NK-92 treated with Interleukin-12 subunit alpha and Interleukin-12 subunit beta, amount 100 ng/mL, for 24 hours (cell line): ENCODE data around the gene SYNC.
"Not testable (repeated sequence)": the region's sequence is repeated elsewhere in the genome, so short reads cannot be mapped to it uniquely, and the experiment has no call there.

Experiments used
- DNase-seq: peaks from one replicate; lab custom pipeline; 2025; lab: John Stamatoyannopoulos, UW

The SYNC gene

GRCh38 chr1:32724678-32725614 is 22.4 kb upstream of the SYNC start:
- no peak for DNase-seq

- no peak for DNase-seq
Observed at GRCh38 chr1:32719681-32720275, 17.2 kb upstream of the SYNC start.

DNA sequence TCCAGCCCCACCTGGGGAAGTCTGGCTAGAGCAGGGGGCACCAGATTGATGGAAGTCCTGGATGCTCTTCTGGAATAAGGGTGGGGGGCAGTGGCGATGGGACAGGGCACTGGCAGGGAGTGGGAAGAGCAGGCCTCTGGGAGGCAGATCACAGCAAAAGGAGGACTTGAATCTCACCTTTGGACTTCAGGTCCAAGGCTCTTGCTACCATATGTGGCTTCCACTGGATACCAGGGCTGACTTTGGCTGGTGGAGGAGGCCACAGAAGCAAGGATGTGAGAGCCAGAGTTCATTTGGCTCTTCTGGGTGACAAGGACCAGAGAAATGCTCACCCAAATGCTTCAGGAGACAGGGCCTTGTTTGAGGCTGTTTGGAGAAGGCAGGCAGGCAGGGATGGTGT is 16.0 kb upstream of the SYNC start:
- no peak for DNase-seq

DNA sequence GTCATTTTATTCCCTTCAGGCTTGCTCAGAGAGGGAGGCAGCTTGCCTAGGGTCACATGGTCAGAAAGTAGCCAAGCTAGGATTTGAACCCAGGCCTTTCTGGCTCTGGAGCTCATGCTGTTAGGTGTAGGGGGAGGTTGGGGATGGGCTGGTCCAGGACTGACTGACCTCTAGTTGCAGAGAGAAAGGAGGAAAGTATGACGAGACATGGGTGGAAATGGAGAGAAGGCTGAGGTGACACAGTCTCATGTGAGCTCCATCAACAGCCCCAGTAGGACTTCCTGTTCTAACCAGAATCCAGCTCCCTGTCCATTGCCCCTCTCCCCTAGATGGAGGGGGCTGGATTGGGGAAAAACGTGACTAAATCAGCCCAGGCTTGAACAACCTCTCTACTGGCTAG is 15.5 kb upstream of the SYNC start:
- DNase-seq, result no peak

- no peak for DNase-seq
Observed at GRCh38 chr1:32717503-32717902, 14.9 kb upstream of the SYNC start.

GRCh38 chr1:32716312-32717148 is 14.0 kb upstream of the SYNC start:
- peak; percentile 13 for DNase-seq

DNA sequence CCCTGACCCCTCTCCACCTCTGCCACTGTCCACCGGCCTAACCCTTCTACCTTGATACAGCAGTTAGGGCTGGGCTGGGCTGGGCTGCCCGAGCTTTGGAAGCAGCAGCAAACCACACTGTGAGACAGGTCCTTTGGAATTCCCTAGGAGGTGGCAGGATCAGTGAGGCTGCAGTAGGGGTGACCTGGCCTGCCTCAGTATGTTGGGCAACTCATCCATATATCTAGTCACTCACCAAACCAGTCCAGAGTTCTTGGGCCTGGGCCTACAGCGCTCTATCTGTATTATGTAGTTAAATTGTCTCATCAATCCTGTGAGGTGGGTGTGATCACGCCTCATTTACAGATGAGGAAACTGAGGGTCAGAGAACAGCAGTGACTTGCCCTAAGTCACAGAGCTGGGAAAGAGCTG is 13.3 kb upstream of the SYNC start:
- DNase-seq, result no peak

DNA sequence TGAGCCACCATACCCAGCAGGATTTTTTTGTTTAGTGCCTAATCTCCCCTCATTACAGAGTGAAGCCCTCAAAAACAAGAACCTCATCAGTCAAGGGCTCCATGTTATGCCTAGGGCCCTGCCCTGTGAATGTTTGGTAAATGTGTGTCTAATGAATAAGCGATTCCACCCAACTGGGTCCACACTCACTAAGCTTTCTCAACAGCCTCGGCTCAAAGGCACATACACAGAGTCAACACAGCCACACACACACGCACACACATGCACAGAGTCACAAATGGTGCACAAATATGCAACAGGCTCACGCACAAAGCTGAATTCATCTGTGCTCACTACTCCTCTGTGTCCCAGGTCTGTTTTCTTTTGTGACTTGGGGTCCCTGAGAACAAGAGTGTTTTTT is 11.7 kb upstream of the SYNC start:
- no peak for DNase-seq

DNA sequence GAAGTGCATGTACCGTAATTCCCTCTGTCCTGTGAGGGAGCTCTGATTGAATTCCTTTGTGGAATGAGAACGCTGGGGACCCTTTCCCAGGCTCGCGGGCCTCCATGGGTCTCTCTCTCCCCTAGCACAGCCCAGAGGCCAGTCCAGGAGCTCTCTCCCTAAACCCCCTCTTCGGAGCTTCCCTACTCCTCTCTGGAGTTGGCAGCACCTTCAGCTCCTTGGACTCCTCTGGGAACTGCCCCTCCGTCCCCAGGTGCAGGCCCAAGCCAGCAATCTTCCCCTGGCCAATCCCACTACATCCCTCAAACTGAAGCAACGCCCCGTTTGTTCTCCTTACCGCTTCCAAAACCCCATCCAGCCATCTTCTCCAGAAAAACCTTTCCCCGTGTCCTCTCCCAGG is 10.5 kb upstream of the SYNC start:
- DNase-seq, result no peak

GRCh38 chr1:32711221-32711620 is 8.7 kb upstream of the SYNC start:
- DNase-seq, result not testable (repeated sequence)

DNA sequence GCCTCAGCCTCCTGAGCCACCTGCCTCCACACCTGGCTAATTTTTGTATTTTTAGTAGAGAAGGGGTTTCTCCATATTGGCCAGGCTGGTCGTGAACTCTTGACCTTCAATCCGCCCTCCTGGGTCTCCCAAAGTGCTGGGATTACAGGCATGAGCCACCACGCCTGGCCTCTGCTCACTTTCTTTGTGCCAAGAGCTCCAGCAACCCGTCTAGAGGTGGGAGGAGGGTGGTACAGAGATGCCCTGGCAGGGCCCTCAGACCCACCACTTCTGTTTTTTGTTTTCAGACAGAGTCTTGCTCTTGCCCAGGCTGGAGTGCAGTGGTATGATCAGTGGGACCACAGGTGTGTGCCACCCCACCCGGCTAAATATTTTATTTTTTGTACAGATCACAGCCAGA is 6.9 kb upstream of the SYNC start:
- DNase-seq, result no peak

GRCh38 chr1:32709075-32709474 is 6.5 kb upstream of the SYNC start:
- DNase-seq, result no peak

DNA sequence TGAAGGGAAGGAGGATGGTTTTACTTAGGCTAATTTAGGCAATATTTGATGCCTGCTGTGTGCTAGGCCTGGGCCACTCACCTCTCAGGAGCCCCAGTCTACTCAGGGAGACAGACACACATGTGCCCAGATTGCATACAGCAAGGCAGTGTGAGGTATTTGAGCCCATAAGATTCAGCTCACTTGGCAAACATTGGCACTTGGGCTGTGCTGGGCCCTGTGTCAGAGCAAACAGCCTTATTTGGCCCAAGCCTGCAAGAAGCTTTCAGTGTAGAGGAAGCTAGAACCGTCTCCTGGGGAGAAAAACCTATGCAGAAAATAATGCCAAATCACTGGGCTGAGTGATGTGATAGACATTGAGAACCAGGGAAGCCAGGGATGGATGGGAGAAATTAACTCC is 3.9 kb upstream of the SYNC start:
- DNase-seq, result no peak

- no peak for DNase-seq
Observed at GRCh38 chr1:32705516-32705915, 2.9 kb upstream of the SYNC start.

DNA sequence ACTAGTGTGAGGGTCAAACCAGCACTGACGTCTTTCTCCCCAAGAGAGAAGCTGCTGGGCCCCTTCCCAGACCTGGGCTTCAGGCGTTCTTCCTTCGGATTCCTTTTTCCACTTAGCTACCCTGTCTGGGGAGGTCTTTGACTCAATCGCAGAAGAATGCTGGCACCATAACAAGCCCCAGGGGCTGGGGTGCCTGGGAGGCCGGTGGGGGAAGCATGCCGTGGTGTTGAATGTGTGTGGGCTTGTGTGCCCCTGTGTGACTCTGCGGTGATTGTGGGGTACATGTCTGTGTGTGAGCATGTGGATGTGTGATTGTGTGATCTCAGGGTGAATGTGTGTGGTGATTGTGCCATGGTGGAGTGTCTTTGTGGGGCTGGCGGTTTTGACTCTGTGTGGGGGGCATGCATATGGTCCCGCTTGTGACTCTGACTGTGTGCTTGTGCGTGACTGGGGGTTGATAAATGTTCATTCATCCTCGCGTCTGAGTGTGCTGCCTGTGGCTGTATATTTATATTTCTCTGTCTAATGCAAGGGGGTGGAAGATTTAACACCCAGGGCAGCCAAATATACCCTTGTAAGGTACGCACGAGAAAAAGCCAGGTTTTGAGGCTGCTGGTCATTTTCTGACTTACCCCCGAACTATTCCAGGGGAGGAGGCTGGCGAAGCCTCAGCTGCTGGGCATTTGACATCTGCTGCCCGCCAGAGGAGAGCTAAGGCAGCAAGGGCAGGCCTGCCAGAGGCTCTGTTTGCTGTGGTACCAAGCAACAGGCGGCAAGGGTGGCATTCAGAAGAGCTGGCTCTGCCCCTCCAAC is 1.1 kb upstream of the SYNC start:
- DNase-seq, result no peak

- DNase-seq, result no peak
Observed at GRCh38 chr1:32701951-32702598, 495 bp downstream of the SYNC start.

GRCh38 chr1:32701421-32701911 is 1.1 kb downstream of the SYNC start:
- no peak for DNase-seq

- DNase-seq, result not testable (repeated sequence)
Observed at GRCh38 chr1:32696996-32697395, 5.6 kb downstream of the SYNC start.

GRCh38 chr1:32696041-32696440 is 6.5 kb downstream of the SYNC start:
- no peak for DNase-seq

DNA sequence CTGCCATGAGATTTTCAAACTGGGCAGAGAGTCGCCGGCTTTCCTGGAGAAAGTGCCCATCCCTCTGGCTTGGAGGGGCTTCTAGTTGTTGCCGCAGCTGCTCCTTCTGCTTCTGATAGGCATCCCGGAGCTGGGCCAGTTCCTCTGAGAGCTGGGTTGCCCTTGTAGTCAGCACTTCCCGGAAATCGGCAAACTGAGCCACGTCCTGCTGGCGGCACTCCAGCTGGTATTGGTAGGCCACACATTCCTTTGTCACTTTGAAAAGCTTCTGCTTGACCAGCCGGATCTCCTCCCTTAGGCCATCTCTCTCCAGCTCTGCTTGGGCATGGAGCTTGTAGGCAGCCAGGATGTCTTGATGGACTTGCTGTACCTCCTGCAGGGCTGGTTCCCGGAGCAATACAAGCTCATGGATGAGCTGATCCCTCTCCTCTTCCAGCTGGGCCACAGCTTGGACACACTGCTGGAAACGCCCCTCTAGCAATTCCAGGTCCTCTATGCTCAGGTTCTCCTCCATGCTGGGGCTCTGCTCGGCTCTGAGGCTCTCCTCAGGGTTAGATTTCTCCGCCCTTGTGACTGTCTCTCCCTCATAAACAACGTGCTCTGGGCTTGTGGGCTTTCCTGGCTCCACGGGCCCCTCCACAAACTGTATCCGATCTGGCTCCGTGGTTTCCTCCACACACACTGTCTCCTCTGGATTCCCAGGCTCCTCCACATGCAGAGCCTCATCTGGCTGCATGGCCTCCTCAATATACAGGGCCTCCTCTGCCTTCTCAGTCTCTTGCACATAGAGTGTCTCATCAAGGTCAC is 7.3 kb downstream of the SYNC start:
- no peak for DNase-seq
